IMR-90 (cell line): ENCODE data around the gene LARP7. TPM values are rescaled to one million over a fixed set of nuclear protein-coding genes. Genes with fewer than 3 reads are reported as not detected.

ENCODE experiments used
- ATAC-seq: fragments of 200-7000 bp; cut with Tn5 transposase; 2 replicates; pipeline ENCODE4 v1.9.1; 2020; ENCODE audit warnings: low read depth, mild to moderate bottlenecking, moderate library complexity
- BruUV-seq: library from RNA; stranded (reverse); fragments of 400-500 nt; replicated peaks from 2 replicates; lab custom pipeline; 2021; lab: Mats Ljungman, UMichigan
- CTCF ChIA-PET: fragments of 300-600 bp; formaldehyde crosslinking; extraction: SDS; loops from one replicate; lab custom pipeline; 2021; ENCODE audit warnings: antibody characterized with exemption; lab: Yijun Ruan, JAX
- POLR2A ChIA-PET: fragments of 300-600 bp; sonication (Branson Sonifier 250); formaldehyde crosslinking; loops from one replicate; lab custom pipeline; 2022; ENCODE audit warnings: antibody characterized with exemption; ENCODE audit not compliant: unreplicated experiment; lab: Charles Lee
- DNase-seq: peaks from one replicate; pipeline ENCODE4 v3.0.0; 2013
- H2AFZ ChIP-seq: replicated peaks from 2 replicates; pipeline ENCODE3; 2013; ENCODE audit warnings: low read length, mild to moderate bottlenecking; ENCODE audit not compliant: poor library complexity
- H2AK5ac ChIP-seq: 2 replicates; pipeline ENCODE4 v1.6.1; 2013; ENCODE audit warnings: low read depth, low read length, inconsistent platforms
- H2AK9ac ChIP-seq: replicated peaks from 2 replicates; pipeline ENCODE3; 2013; ENCODE audit warnings: mild to moderate bottlenecking, low read depth, low read length, moderate library complexity; ENCODE audit not compliant: poor library complexity
- H2BK120ac ChIP-seq: 2 replicates; pipeline ENCODE4 v1.6.1; 2013; ENCODE audit warnings: low read depth, low read length, inconsistent platforms
- H2BK15ac ChIP-seq: 3 replicates; pipeline ENCODE4 v1.6.1; 2013; ENCODE audit warnings: low read depth, low read length, inconsistent platforms
- H2BK20ac ChIP-seq: 2 replicates; pipeline ENCODE4 v1.6.1; 2013; ENCODE audit warnings: low read depth, mild to moderate bottlenecking, inconsistent platforms, low read length, moderate library complexity
- H2BK5ac ChIP-seq: 2 replicates; pipeline ENCODE4 v1.6.1; 2013; ENCODE audit warnings: mild to moderate bottlenecking, low read depth, low read length, inconsistent platforms; ENCODE audit not compliant: poor library complexity, severe bottlenecking
- H3K14ac ChIP-seq: replicated peaks from 2 replicates; pipeline ENCODE4 v1.6.1; 2013; ENCODE audit warnings: low read depth, low read length, inconsistent platforms
- H3K18ac ChIP-seq: 2 replicates; pipeline ENCODE4 v1.6.1; 2013; ENCODE audit warnings: low read depth, low read length, control low read depth
- H3K23ac ChIP-seq: 2 replicates; pipeline ENCODE4 v1.6.1; 2013; ENCODE audit warnings: low read depth, low read length, inconsistent platforms
- H3K27ac ChIP-seq: 2 replicates; pipeline ENCODE4 v1.5.1; 2013; ENCODE audit warnings: mild to moderate bottlenecking, control low read depth, low read length; ENCODE audit not compliant: insufficient read depth
- H3K27me3 ChIP-seq: 2 replicates; pipeline ENCODE4 v1.6.1; 2013; ENCODE audit warnings: low read length; ENCODE audit not compliant: control insufficient read depth, insufficient read depth
- H3K36me3 ChIP-seq: 2 replicates; pipeline ENCODE4 v1.6.1; 2013; ENCODE audit warnings: low read length, mixed read lengths; ENCODE audit not compliant: control insufficient read depth, insufficient read depth
- H3K4ac ChIP-seq: 2 replicates; pipeline ENCODE4 v1.6.1; 2013; ENCODE audit warnings: low read depth, low read length, inconsistent platforms
- H3K4me1 ChIP-seq: 2 replicates; pipeline ENCODE4 v1.6.1; 2013; ENCODE audit warnings: low read length, mixed read lengths; ENCODE audit not compliant: control insufficient read depth, insufficient read depth
- H3K4me2 ChIP-seq: 2 replicates; pipeline ENCODE4 v1.6.1; 2013; ENCODE audit warnings: low read depth, mild to moderate bottlenecking, control low read depth, low read length, moderate library complexity
- H3K4me3 ChIP-seq: 2 replicates; pipeline ENCODE4 v1.5.1; 2013; ENCODE audit warnings: low read depth, mild to moderate bottlenecking, control low read depth, low read length, moderate library complexity; ENCODE audit not compliant: insufficient read depth
- H3K56ac ChIP-seq: 2 replicates; pipeline ENCODE4 v1.6.1; 2013; ENCODE audit warnings: low read length, inconsistent platforms; ENCODE audit not compliant: insufficient read depth; ENCODE audit errors: extremely low read depth
- H3K79me1 ChIP-seq, 2 experiments: 2 replicates each; pipeline ENCODE4 v1.6.1; 2013; ENCODE audit warnings: low read length in 2 of 2, inconsistent platforms in 1 of 2, low read depth in 1 of 2
- H3K9ac ChIP-seq: 2 replicates; pipeline ENCODE4 v1.6.1; 2013; ENCODE audit warnings: low read depth, low read length, control low read depth
- H3K9me1 ChIP-seq: 2 replicates; pipeline ENCODE4 v1.6.1; 2013; ENCODE audit warnings: low read length, inconsistent platforms; ENCODE audit not compliant: insufficient read depth
- H3K9me3 ChIP-seq: 2 replicates; pipeline ENCODE4 v1.6.1; 2013; ENCODE audit warnings: low read length; ENCODE audit not compliant: control insufficient read depth, insufficient read depth
- H4K20me1 ChIP-seq: 2 replicates; pipeline ENCODE4 v1.6.1; 2013; ENCODE audit warnings: low read length, inconsistent platforms; ENCODE audit not compliant: insufficient read depth
- H4K5ac ChIP-seq: 2 replicates; pipeline ENCODE4 v1.6.1; 2013; ENCODE audit warnings: mild to moderate bottlenecking, low read depth, low read length, control low read depth
- H4K8ac ChIP-seq, 2 experiments: 2 replicates each; pipeline ENCODE4 v1.6.1; 2013; ENCODE audit warnings: low read depth in 2 of 2, low read length in 2 of 2, control low read depth in 1 of 2, inconsistent platforms in 1 of 2
- H4K91ac ChIP-seq: 2 replicates; pipeline ENCODE4 v1.6.1; 2013; ENCODE audit warnings: low read depth, low read length, inconsistent platforms; ENCODE audit not compliant: insufficient read depth
- BHLHE40 ChIP-seq: fragments of 150-350 bp; IDR thresholded peaks from 2 replicates; pipeline ENCODE4 v1.6.1; 2016; ENCODE audit warnings: mild to moderate bottlenecking, low read depth, low read length
- CEBPB ChIP-seq: IDR thresholded peaks from 2 replicates; pipeline ENCODE4 v1.6.1; 2012; ENCODE audit warnings: low read depth, low read length, improper control_type of control experiment
- CHD1 ChIP-seq: IDR thresholded peaks from 2 replicates; pipeline ENCODE4 v1.6.1; 2012; ENCODE audit warnings: low read depth, low read length, improper control_type of control experiment
- FOS ChIP-seq: fragments of 150-350 bp; IDR thresholded peaks from 2 replicates; pipeline ENCODE4 v1.6.1; 2016; ENCODE audit warnings: low read depth, low read length
- MAFK ChIP-seq: IDR thresholded peaks from 2 replicates; pipeline ENCODE4 v1.6.1; 2012; ENCODE audit warnings: low read depth, low read length, improper control_type of control experiment
- MAZ ChIP-seq: IDR thresholded peaks from 2 replicates; pipeline ENCODE4 v1.6.1; 2012; ENCODE audit warnings: low read depth, mild to moderate bottlenecking, low read length, improper control_type of control experiment, moderate library complexity, borderline replicate concordance
- MXI1 ChIP-seq: IDR thresholded peaks from 2 replicates; pipeline ENCODE4 v1.6.1; 2012; ENCODE audit warnings: low read depth, mild to moderate bottlenecking, low read length, moderate library complexity, borderline replicate concordance
- NFE2L2 ChIP-seq: fragments of 150-350 bp; IDR thresholded peaks from 2 replicates; pipeline ENCODE4 v1.6.1; 2016; ENCODE audit warnings: low read depth, mild to moderate bottlenecking, low read length
- POLR2A ChIP-seq: IDR thresholded peaks from 2 replicates; pipeline ENCODE4 v1.6.1; 2012; ENCODE audit warnings: mild to moderate bottlenecking, low read depth, low read length
- RAD21 ChIP-seq: IDR thresholded peaks from 2 replicates; pipeline ENCODE4 v1.6.1; 2012; ENCODE audit warnings: low read length, improper control_type of control experiment
- RCOR1 ChIP-seq: IDR thresholded peaks from 2 replicates; pipeline ENCODE4 v1.6.1; 2012; ENCODE audit warnings: mild to moderate bottlenecking, low read length, improper control_type of control experiment; ENCODE audit not compliant: insufficient replicate concordance
- RFX5 ChIP-seq: IDR thresholded peaks from 2 replicates; pipeline ENCODE4 v1.8.0; 2012; ENCODE audit warnings: low read depth, mild to moderate bottlenecking, low read length, moderate library complexity
- SMC3 ChIP-seq: fragments of 150-350 bp; IDR thresholded peaks from 2 replicates; pipeline ENCODE4 v1.6.1; 2016; ENCODE audit warnings: low read depth, mild to moderate bottlenecking, antibody characterized with exemption, low read length, moderate library complexity
- WGBS, 2 experiments: methylation state at CpG; one replicate each; pipeline versions ENCODE4 v1.1.5 to v1.1.7; 2013; ENCODE audit warnings: missing lambda C conversion rate in 2 of 2; ENCODE audit not compliant: insufficient read length in 1 of 2; ENCODE audit errors: extremely low coverage in 2 of 2; 5-methylcytosine and 5-hydroxymethylcytosine counted together
- dilution Hi-C: fragments of 300-500 bp; cut with HindIII; formaldehyde crosslinking; loops from one replicate; pipeline ENCODE4 v1.14.3; 2018; ENCODE audit warnings: low sequenced_read_pairs; ENCODE audit not compliant: unreplicated experiment
- in situ Hi-C: fragments of 300-500 bp; cut with MboI; formaldehyde crosslinking; loops from 3 replicates; pipeline ENCODE4 v1.14.3; 2019; ENCODE audit warnings: low sequenced_read_pairs, inconsistent platforms, mixed read lengths
- intact Hi-C: fragments of 100-400 bp; cut with micrococcal nuclease; formaldehyde crosslinking; loops from 2 replicates; pipeline ENCODE4 v1.10.0; 2022
- polyA plus RNA-seq, 3 experiments: library from polyadenylated mRNA; depleted of rRNA; stranded (reverse); fragments of >200 nt; gene quantifications; 2 replicates each; pipeline ENCODE4 v1.2.3, GENCODE V29; 2012; ENCODE audit warnings: low replicate concordance in 1 of 3
- total RNA-seq: library from RNA; depleted of rRNA; stranded (reverse); fragments of >200 nt; gene quantifications from 2 replicates; pipeline ENCODE4 v1.2.3, GENCODE V29; 2012
- TF ChIP-seq, protein P1 (sequence below): fragments of 150-350 bp; IDR thresholded peaks from 2 replicates; pipeline ENCODE4 v1.6.1; 2016; ENCODE audit warnings: low read depth, mild to moderate bottlenecking, low read length, moderate library complexity, borderline replicate concordance
- TF ChIP-seq, protein P2 (sequence below): fragments of 150-350 bp; IDR thresholded peaks from 2 replicates; pipeline ENCODE4 v1.6.1; 2017; ENCODE audit warnings: mild to moderate bottlenecking, antibody characterized with exemption, low read length, low read depth
- TF ChIP-seq, protein P3 (sequence below): conservative IDR thresholded peaks from 2 replicates; pipeline ENCODE4 v1.5.1; 2012; ENCODE audit warnings: mild to moderate bottlenecking, low read depth, low read length, improper control_type of control experiment

Gene LARP7
- total and polyA plus RNA-seq, 2 of the 4 experiments (the other 2 are of a cell fraction) = 5.9 to 15.3 TPM

DNA sequence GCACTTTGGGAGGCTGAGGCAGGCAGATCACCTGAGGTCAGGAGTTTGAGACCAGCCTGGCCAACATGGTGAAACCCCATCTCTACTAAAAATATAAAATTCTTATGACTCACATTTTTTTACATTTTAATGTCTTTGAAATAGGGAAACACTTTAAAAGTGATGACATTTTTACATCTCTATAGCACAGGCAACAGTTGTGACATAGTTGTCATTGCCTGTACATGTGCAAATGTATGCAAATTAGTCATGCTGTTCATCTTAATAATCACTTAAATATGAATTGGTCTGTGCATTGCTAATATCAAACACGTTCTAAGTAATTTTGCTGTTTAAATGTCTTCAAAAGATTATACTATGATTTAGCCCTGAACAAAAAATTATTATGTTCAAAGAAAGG is 42.0 kb upstream of the LARP7 start:
- dilution Hi-C loops = no loop called here
- H2AK9ac ChIP-seq = no peak overlapping the region
- H3K9me1 ChIP-seq = 0 out of 2 replicates have a peak, but pooled peaks cover 1% of the 10 kb centered on the region
- no peaks in the 10 kb centered on the region for H3K79me1 ChIP-seq
- H4K91ac ChIP-seq = no peak overlapping the region
- H2AFZ ChIP-seq = no peak overlapping the region
- TF ChIP-seq SMC3 (no peak), CHD1 (no peak), MAFK (no peak), NFE2L2 (no peak), MAZ (no peak), BHLHE40 (no peak), RAD21 (no peak), FOS (no peak), MXI1 (no peak), CEBPB (no peak), RFX5 (no peak), RCOR1 (no peak), POLR2A (no peak)
- TF ChIP-seq, protein P1, sequence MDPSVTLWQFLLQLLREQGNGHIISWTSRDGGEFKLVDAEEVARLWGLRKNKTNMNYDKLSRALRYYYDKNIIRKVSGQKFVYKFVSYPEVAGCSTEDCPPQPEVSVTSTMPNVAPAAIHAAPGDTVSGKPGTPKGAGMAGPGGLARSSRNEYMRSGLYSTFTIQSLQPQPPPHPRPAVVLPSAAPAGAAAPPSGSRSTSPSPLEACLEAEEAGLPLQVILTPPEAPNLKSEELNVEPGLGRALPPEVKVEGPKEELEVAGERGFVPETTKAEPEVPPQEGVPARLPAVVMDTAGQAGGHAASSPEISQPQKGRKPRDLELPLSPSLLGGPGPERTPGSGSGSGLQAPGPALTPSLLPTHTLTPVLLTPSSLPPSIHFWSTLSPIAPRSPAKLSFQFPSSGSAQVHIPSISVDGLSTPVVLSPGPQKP = no peak
- TF ChIP-seq, protein P2, sequence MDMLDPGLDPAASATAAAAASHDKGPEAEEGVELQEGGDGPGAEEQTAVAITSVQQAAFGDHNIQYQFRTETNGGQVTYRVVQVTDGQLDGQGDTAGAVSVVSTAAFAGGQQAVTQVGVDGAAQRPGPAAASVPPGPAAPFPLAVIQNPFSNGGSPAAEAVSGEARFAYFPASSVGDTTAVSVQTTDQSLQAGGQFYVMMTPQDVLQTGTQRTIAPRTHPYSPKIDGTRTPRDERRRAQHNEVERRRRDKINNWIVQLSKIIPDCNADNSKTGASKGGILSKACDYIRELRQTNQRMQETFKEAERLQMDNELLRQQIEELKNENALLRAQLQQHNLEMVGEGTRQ = no peak
- TF ChIP-seq, protein P3, sequence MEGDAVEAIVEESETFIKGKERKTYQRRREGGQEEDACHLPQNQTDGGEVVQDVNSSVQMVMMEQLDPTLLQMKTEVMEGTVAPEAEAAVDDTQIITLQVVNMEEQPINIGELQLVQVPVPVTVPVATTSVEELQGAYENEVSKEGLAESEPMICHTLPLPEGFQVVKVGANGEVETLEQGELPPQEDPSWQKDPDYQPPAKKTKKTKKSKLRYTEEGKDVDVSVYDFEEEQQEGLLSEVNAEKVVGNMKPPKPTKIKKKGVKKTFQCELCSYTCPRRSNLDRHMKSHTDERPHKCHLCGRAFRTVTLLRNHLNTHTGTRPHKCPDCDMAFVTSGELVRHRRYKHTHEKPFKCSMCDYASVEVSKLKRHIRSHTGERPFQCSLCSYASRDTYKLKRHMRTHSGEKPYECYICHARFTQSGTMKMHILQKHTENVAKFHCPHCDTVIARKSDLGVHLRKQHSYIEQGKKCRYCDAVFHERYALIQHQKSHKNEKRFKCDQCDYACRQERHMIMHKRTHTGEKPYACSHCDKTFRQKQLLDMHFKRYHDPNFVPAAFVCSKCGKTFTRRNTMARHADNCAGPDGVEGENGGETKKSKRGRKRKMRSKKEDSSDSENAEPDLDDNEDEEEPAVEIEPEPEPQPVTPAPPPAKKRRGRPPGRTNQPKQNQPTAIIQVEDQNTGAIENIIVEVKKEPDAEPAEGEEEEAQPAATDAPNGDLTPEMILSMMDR = no peak
- no peaks in the 10 kb centered on the region for H3K27me3 ChIP-seq
- H2BK120ac ChIP-seq = no peak overlapping the region
- H2AK5ac ChIP-seq = no peak overlapping the region
- H3K4ac ChIP-seq = no peak overlapping the region
- no peak overlapping the region for H3K9ac ChIP-seq
- H4K20me1 ChIP-seq = no peaks in the 10 kb centered on the region
- no peak overlapping the region for H2BK20ac ChIP-seq
- no peaks in the 10 kb centered on the region for H3K9me3 ChIP-seq
- H3K56ac ChIP-seq = no peak overlapping the region
- in situ Hi-C loops = no loop called here
- no peak overlapping the region for H4K5ac ChIP-seq
- intact Hi-C loops = no loop called here
- POLR2A ChIA-PET = no interaction called here
- BruUV-seq = no TSS peak
- H3K4me2 ChIP-seq = no peak overlapping the region
- no peaks in the 10 kb centered on the region for H3K4me1 ChIP-seq
- H3K14ac ChIP-seq = no peak overlapping the region
- no peak overlapping the region for H4K8ac ChIP-seq
- ATAC-seq (no peak), DNase-seq (no peak)
- H3K18ac ChIP-seq = no peak overlapping the region
- H2BK15ac ChIP-seq = no peak overlapping the region
- no peak overlapping the region for H3K4me3 ChIP-seq
- H3K27ac ChIP-seq = no peak overlapping the region
- H3K23ac ChIP-seq = no peak overlapping the region
- CTCF ChIA-PET = interaction anchor here (0.6 kb wide), 1 partner anchor 36 kb away, joined by 6 read pairs; no protein-coding TSS in a partner anchor
- no peak overlapping the region for H2BK5ac ChIP-seq
- WGBS, 2 experiments = no CpG with 5 or more reads among the region's 1 CpG
- H3K36me3 ChIP-seq = no peaks in the 10 kb centered on the region
